ENCODE results near the gene PRR13.
"Not testable (repeated sequence)": the region's sequence is repeated elsewhere in the genome, so short reads cannot be mapped to it uniquely, and the experiment has no call there.

Gene PRR13

DNA sequence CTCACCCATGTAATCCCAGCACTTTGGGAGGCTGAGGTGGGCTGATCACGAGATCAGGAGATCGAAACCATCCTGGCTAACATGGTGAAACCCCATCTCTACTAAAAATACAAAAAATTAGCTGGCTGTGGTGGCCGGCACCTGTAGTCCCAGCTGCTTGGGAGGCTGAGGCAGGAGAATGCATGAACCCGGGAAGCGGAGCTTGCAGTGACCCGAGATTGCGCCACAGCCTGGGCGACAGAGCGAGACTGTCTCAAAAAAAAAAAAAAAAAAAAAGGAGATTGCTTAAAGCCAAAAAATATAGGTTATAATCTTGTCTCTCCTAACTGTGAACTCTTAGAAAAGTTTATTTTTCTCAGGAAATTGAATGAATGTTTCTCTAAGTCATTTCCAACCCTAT, 6.2 kb upstream of the PRR13 start:
- not testable (repeated sequence) for H3K4me3 ChIP-seq (ENCODE audit: low read depth in 1 of 5, low read length in 5 of 5); H3K27ac ChIP-seq (ENCODE audit: low read depth, low read length); H3K27me3 ChIP-seq (ENCODE audit: control insufficient read depth in 5 of 5, insufficient read depth in 4 of 5, low read length in 5 of 5); H3K9me3 ChIP-seq (ENCODE audit: control insufficient read depth in 5 of 5, low read length in 5 of 5); H3K4me1 ChIP-seq (ENCODE audit: control insufficient read depth in 5 of 5, insufficient read depth in 5 of 5, low read length in 5 of 5); H3K36me3 ChIP-seq (ENCODE audit: control insufficient read depth in 5 of 5, insufficient read depth in 5 of 5, low read length in 5 of 5); H3K9ac ChIP-seq (ENCODE audit: low read length in 5 of 5)

- not testable (repeated sequence) for H3K9ac ChIP-seq (ENCODE audit: low read length in 5 of 5); H3K4me3 ChIP-seq (ENCODE audit: low read depth in 1 of 5, low read length in 5 of 5); H3K9me3 ChIP-seq (ENCODE audit: control insufficient read depth in 5 of 5, low read length in 5 of 5); H3K27me3 ChIP-seq (ENCODE audit: control insufficient read depth in 5 of 5, insufficient read depth in 4 of 5, low read length in 5 of 5); H3K27ac ChIP-seq (ENCODE audit: low read depth, low read length); H3K36me3 ChIP-seq (ENCODE audit: control insufficient read depth in 5 of 5, insufficient read depth in 5 of 5, low read length in 5 of 5)
- peaks cover 4 to 24% (median 20%) of the 10 kb centered on the region in 5 donors for H3K4me1 ChIP-seq (ENCODE audit: control insufficient read depth in 5 of 5, insufficient read depth in 5 of 5, low read length in 5 of 5)
Observed at GRCh38 chr12:53439582-53439981, 2.0 kb upstream of the PRR13 start.

DNA sequence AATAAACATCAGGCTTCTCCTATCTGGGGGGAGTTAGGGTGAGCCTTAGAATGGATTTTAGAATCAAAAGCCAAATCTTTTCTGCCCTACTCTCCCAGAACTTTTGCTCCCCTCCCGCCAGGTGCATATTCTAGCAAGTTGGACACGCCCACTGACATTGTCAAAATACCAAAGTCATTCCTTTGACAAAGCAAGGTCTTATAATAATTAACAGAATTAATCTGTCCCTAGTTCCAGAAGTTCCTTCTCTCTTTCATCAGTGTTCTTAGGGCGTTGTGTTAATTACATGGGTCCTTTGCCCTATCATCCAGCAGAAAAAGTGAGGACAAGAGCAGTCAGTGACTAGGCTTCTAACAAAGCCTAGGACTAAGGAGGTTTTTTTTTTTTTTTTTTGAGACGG, 2.4 kb downstream of the PRR13 start:
- Histone ChIP-seq H3K9ac (ENCODE audit: low read length in 5 of 5) (no peak overlapping the region), H3K36me3 (ENCODE audit: control insufficient read depth in 5 of 5, insufficient read depth in 5 of 5, low read length in 5 of 5) (peaks cover 8 to 37% (median 29%) of the 10 kb centered on the region in 5 donors), H3K27ac (ENCODE audit: low read depth, low read length) (no peak overlapping the region)

GRCh38 chr12:53444593-53445325, 3.2 kb downstream of the PRR13 start:
- H3K9ac ChIP-seq (ENCODE audit: low read length in 5 of 5); H3K4me3 ChIP-seq (ENCODE audit: low read depth in 1 of 5, low read length in 5 of 5); H3K27ac ChIP-seq (ENCODE audit: low read depth, low read length); H3K9me3 ChIP-seq (ENCODE audit: control insufficient read depth in 5 of 5, low read length in 5 of 5); H3K27me3 ChIP-seq (ENCODE audit: control insufficient read depth in 5 of 5, insufficient read depth in 4 of 5, low read length in 5 of 5): not testable (repeated sequence)
- peaks cover 4 to 24% (median 21%) of the 10 kb centered on the region in 5 donors for H3K4me1 ChIP-seq (ENCODE audit: control insufficient read depth in 5 of 5, insufficient read depth in 5 of 5, low read length in 5 of 5)
- peaks cover 8 to 37% (median 29%) of the 10 kb centered on the region in 5 donors for H3K36me3 ChIP-seq (ENCODE audit: control insufficient read depth in 5 of 5, insufficient read depth in 5 of 5, low read length in 5 of 5)

More for the DNA sequence above, 2.4 kb downstream of the PRR13 start:
- Histone ChIP-seq H3K9me3 (ENCODE audit: control insufficient read depth in 5 of 5, low read length in 5 of 5) (no peaks in the 10 kb centered on the region), H3K4me1 (ENCODE audit: control insufficient read depth in 5 of 5, insufficient read depth in 5 of 5, low read length in 5 of 5) (peaks cover 4 to 24% (median 21%) of the 10 kb centered on the region in 5 donors), H3K27me3 (ENCODE audit: control insufficient read depth in 5 of 5, insufficient read depth in 4 of 5, low read length in 5 of 5) (no peaks in the 10 kb centered on the region), H3K4me3 (ENCODE audit: low read depth in 1 of 5, low read length in 5 of 5) (no peak overlapping the region)

- Histone ChIP-seq H3K36me3 (ENCODE audit: control insufficient read depth in 5 of 5, insufficient read depth in 5 of 5, low read length in 5 of 5) (peaks cover 19 to 33% (median 28%) of the 10 kb centered on the region in 5 donors), H3K27ac (ENCODE audit: low read depth, low read length) (no peak overlapping the region), H3K4me3 (ENCODE audit: low read depth in 1 of 5, low read length in 5 of 5) (no peak overlapping the region), H3K4me1 (ENCODE audit: control insufficient read depth in 5 of 5, insufficient read depth in 5 of 5, low read length in 5 of 5) (peaks cover 10 to 25% (median 23%) of the 10 kb centered on the region in 5 donors), H3K27me3 (ENCODE audit: control insufficient read depth in 5 of 5, insufficient read depth in 4 of 5, low read length in 5 of 5) (no peaks in the 10 kb centered on the region), H3K9me3 (ENCODE audit: control insufficient read depth in 5 of 5, low read length in 5 of 5) (no peaks in the 10 kb centered on the region), H3K9ac (ENCODE audit: low read length in 5 of 5) (no peak overlapping the region)
Observed at GRCh38 chr12:53450936-53451335, 9.4 kb downstream of the PRR13 start.

DNA sequence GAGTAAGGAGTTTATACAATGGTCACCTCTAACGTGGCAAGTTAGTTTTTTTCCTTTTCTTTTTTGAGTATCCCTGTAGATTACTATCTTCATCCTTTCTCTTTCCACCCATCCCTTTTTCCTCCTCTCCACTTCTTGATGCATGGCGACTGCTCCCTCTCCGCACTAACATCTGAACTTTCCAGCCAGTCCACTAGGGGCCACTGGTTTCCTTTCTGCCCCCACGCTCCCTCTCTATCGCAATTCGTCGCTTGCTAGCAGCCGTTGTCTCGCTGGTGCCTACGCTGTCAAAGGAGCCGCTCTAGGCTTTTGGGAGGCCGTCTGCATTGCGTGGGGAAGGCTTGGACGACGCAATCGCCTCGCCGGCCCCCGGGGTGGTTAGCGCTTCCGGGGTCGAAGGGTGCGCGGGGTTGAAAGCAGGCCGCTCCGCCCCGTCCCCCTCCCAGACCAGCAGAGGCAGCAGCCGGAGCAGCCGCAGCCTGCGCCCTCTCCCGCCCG, 10.2 kb downstream of the PRR13 start, which contains the start of gene PCBP2:
Gene PCBP2, plus strand, starts transcription at position 442 of the 498 bp plus-strand sequence. CDS start 2,699 bp downstream, outside the sequence.
- peaks cover 21 to 36% (median 31%) of the 10 kb centered on the region in 5 donors for H3K36me3 ChIP-seq (ENCODE audit: control insufficient read depth in 5 of 5, insufficient read depth in 5 of 5, low read length in 5 of 5)
- H3K4me1 ChIP-seq (ENCODE audit: control insufficient read depth in 5 of 5, insufficient read depth in 5 of 5, low read length in 5 of 5): peaks cover 10 to 25% (median 23%) of the 10 kb centered on the region in 5 donors
- no peaks in the 10 kb centered on the region for H3K27me3 ChIP-seq (ENCODE audit: control insufficient read depth in 5 of 5, insufficient read depth in 4 of 5, low read length in 5 of 5)
- peak within 1 kb of the TSS; percentile 84 to 92 (median 88) for H3K4me3 ChIP-seq (ENCODE audit: low read depth in 1 of 5, low read length in 5 of 5)
- H3K9me3 ChIP-seq (ENCODE audit: control insufficient read depth in 5 of 5, low read length in 5 of 5): no peaks in the 10 kb centered on the region
- H3K27ac ChIP-seq (ENCODE audit: low read depth, low read length): peak within 1 kb of the TSS; percentile 90
- peak within 1 kb of the TSS; percentile 90 to 98 (median 95) for H3K9ac ChIP-seq (ENCODE audit: low read length in 5 of 5)

DNA sequence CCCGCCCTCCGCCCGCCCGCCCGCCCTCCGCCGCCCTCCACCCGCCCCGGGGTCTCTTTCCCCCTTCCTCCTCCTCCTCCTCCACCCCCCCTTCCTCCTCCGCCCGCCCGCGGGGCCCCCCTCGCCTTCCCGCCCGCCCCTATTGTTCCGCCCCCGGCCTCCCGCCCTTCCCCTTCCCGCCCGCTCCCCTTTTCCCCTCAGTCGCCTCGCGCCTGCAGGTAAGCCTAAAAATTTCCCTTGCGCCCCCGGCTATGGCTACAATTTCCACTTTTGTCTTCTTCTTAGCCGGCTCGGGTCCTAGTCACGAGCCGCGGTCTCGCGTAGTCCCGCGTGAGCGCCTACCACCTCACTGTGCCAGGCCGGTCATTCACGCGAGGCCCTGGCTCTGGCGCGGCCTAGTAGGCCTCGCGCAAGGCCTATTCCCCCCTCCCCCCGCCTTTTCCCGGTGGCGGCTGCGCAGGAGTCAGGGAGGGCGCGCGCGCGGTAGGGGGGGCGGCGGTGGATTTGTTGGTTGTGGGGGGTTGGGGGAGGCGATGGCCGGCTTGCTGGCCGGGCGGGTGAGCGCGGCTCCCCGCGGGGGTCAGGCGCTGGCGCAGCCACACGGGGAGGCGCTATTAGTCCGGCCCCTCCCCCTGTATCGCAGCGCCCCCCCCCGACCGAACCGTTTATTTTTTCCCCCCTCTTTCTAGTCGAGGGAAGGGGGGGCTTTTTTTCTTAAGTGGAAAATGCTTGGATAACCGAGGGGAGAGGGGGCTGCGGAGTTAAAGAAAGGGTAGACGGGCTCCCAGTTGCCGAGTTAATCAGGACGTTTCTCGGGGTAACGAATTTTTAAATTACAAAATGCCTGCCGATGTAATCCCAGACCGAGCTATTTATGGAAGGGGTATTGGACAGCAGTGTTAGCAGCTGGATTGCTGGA, 10.9 kb downstream of the PRR13 start:
- Histone ChIP-seq H3K4me1 (ENCODE audit: control insufficient read depth in 5 of 5, insufficient read depth in 5 of 5, low read length in 5 of 5) (peaks cover 10 to 25% (median 23%) of the 10 kb centered on the region in 5 donors), H3K9me3 (ENCODE audit: control insufficient read depth in 5 of 5, low read length in 5 of 5) (no peaks in the 10 kb centered on the region), H3K27me3 (ENCODE audit: control insufficient read depth in 5 of 5, insufficient read depth in 4 of 5, low read length in 5 of 5) (no peaks in the 10 kb centered on the region), H3K9ac (ENCODE audit: low read length in 5 of 5) (peak overlapping the region; percentile 90 to 98 (median 95)), H3K4me3 (ENCODE audit: low read depth in 1 of 5, low read length in 5 of 5) (peak overlapping the region; percentile 84 to 92 (median 88)), H3K27ac (ENCODE audit: low read depth, low read length) (peak overlapping the region; percentile 90), H3K36me3 (ENCODE audit: control insufficient read depth in 5 of 5, insufficient read depth in 5 of 5, low read length in 5 of 5) (peaks cover 22 to 42% (median 38%) of the 10 kb centered on the region in 5 donors)

DNA sequence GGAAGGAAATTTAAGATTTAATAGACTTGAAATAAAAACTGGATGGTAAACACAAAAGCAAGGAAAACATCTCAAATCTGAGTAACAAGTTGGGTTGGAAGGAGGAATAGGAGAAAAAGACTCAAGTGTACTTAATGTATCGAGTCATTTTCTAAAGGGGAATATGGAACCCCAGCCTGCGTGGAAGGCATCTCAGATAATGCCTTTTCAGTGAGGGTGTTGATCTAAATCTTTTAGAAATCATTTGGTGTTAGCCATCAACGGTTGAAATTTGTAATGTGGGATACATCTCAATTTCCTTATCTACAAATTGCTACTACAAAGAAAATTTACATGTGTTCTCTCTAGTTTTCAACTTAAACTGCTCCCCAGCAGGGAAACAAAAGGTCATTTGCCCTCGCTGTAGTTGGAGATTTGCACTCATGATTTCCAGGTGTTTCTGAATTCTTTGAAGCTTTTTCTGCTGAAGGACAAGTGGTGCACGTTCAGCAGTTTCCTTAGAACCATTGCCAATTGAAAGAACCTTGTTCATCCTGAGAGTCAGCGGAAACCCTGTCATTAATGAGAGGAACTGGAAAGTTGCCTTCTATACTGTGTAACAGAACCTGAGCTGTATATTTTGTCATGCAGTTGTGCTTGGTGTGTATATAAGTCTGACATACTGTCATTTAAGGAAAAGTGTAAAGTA, 12.6 kb downstream of the PRR13 start:
- Histone ChIP-seq H3K9ac (ENCODE audit: low read length in 5 of 5) (peak overlapping the region in 3 of 5 donors; percentile 83 to 96 (median 91)), H3K4me3 (ENCODE audit: low read depth in 1 of 5, low read length in 5 of 5) (peak overlapping the region in 1 of 5 donors; percentile 12), H3K36me3 (ENCODE audit: control insufficient read depth in 5 of 5, insufficient read depth in 5 of 5, low read length in 5 of 5) (peaks cover 29 to 52% (median 49%) of the 10 kb centered on the region in 5 donors), H3K27me3 (ENCODE audit: control insufficient read depth in 5 of 5, insufficient read depth in 4 of 5, low read length in 5 of 5) (no peaks in the 10 kb centered on the region), H3K27ac (ENCODE audit: low read depth, low read length) (peak overlapping the region; percentile 90), H3K9me3 (ENCODE audit: control insufficient read depth in 5 of 5, low read length in 5 of 5) (no peaks in the 10 kb centered on the region), H3K4me1 (ENCODE audit: control insufficient read depth in 5 of 5, insufficient read depth in 5 of 5, low read length in 5 of 5) (peaks cover 10 to 25% (median 23%) of the 10 kb centered on the region in 5 donors)

- Histone ChIP-seq H3K27ac (ENCODE audit: low read depth, low read length) (no peak overlapping the region), H3K9ac (ENCODE audit: low read length in 5 of 5) (no peak overlapping the region), H3K4me3 (ENCODE audit: low read depth in 1 of 5, low read length in 5 of 5) (no peak overlapping the region), H3K36me3 (ENCODE audit: control insufficient read depth in 5 of 5, insufficient read depth in 5 of 5, low read length in 5 of 5) (peaks cover 29 to 58% (median 55%) of the 10 kb centered on the region in 5 donors), H3K4me1 (ENCODE audit: control insufficient read depth in 5 of 5, insufficient read depth in 5 of 5, low read length in 5 of 5) (peaks cover 10 to 25% (median 23%) of the 10 kb centered on the region in 5 donors), H3K27me3 (ENCODE audit: control insufficient read depth in 5 of 5, insufficient read depth in 4 of 5, low read length in 5 of 5) (no peaks in the 10 kb centered on the region), H3K9me3 (ENCODE audit: control insufficient read depth in 5 of 5, low read length in 5 of 5) (no peaks in the 10 kb centered on the region)
Observed at GRCh38 chr12:53454707-53455106, 13.2 kb downstream of the PRR13 start.
